ENCODE data around the gene LCE2A.

The LCE2A gene

DNA sequence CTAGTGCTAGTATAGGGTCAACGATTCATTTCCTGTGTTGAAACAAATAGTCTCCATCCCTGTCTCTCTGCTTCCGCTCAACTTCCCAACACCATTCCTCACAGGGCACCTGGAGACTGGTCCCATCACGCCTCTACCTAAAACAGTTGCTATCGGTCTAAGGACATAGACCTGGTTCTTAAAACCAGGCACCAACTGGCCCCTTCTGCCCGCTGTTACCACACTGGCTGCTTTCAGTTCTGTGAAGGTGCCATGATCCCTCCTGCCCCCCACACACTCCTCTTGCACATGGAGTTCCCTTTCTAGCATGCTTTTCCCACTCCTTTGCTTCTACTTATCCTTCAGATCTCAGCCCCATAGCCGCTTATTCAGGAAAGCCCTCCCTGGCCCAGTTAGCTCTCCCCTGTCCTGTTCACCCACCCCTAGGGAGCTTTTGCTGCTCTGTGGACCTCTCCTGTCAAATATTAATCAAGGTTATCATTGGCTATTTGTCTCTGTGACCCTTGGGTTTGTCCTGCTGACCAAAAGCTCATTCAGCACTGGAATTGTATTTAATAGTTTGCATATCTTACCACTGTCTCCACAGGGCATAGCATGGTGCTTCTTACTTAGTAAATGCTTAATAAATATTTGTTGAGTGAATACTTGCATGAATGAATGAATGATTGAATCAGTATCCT lies 47.8 kb downstream of the LCE2A start:
- Histone ChIP-seq H3K79me2 (ENCODE audit: control insufficient read depth, low read length) (no peaks in the 10 kb centered on the region), H3K27ac (ENCODE audit: low read depth, low read length) (no peak overlapping the region), H3F3A (ENCODE audit: control insufficient read depth, insufficient read depth) (no peaks in the 10 kb centered on the region), H3K9me3 (ENCODE audit: control insufficient read depth, insufficient read depth, low read length) (no peaks in the 10 kb centered on the region), H3K4me2 (ENCODE audit: low read length) (no peak overlapping the region), H3K4me1 (ENCODE audit: control insufficient read depth, low read length) (no peaks in the 10 kb centered on the region), H3K36me3 (ENCODE audit: control insufficient read depth, low read length) (no peaks in the 10 kb centered on the region), H3K4me3 (ENCODE audit: low read length) (no peak overlapping the region), H3K27me3 (ENCODE audit: control insufficient read depth, low read length) (peaks cover 4% of the 10 kb centered on the region), H3K9me2 (replicated peaks; ENCODE audit: control insufficient read depth, low read length) (no peaks in the 10 kb centered on the region), H4K20me1 (ENCODE audit: control insufficient read depth, insufficient read depth, low read depth, low read length) (no peaks in the 10 kb centered on the region)
- TF ChIP-seq, protein P1, sequence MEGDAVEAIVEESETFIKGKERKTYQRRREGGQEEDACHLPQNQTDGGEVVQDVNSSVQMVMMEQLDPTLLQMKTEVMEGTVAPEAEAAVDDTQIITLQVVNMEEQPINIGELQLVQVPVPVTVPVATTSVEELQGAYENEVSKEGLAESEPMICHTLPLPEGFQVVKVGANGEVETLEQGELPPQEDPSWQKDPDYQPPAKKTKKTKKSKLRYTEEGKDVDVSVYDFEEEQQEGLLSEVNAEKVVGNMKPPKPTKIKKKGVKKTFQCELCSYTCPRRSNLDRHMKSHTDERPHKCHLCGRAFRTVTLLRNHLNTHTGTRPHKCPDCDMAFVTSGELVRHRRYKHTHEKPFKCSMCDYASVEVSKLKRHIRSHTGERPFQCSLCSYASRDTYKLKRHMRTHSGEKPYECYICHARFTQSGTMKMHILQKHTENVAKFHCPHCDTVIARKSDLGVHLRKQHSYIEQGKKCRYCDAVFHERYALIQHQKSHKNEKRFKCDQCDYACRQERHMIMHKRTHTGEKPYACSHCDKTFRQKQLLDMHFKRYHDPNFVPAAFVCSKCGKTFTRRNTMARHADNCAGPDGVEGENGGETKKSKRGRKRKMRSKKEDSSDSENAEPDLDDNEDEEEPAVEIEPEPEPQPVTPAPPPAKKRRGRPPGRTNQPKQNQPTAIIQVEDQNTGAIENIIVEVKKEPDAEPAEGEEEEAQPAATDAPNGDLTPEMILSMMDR (IDR thresholded peaks at IDR 0.05; ENCODE audit: low read depth, low read length, poor library complexity, severe bottlenecking): no peak
- no peak for TF ChIP-seq EZH2phosphoT487 (IDR thresholded peaks at IDR 0.05; ENCODE audit: borderline replicate concordance, low read length)

DNA sequence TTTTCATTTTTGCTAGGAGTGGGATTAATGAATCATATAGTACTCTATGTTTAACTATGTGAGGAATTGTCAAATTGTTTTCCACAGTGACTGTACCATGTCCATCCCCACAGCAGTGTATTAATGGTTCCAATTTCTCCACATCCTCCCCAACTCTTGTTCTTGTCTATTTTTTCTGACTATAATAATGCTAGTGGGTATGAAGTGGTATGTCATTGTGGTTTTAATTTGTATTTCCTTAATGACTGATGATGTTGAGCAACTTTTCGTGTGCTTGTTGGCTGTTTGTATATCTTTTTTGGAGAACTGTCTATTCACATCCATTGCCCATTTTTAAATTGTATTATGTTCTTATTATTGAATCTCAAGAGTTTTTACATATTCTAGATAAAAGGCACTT lies 49.7 kb downstream of the LCE2A start:
- H3K9me2 ChIP-seq (replicated peaks; ENCODE audit: control insufficient read depth, low read length): no peaks in the 10 kb centered on the region
- no peak overlapping the region for H3K4me2 ChIP-seq (ENCODE audit: low read length)
- H3K9me3 ChIP-seq (ENCODE audit: control insufficient read depth, insufficient read depth, low read length): no peaks in the 10 kb centered on the region
- no peaks in the 10 kb centered on the region for H4K20me1 ChIP-seq (ENCODE audit: control insufficient read depth, insufficient read depth, low read depth, low read length)
- TF ChIP-seq EZH2phosphoT487 (IDR thresholded peaks at IDR 0.05; ENCODE audit: borderline replicate concordance, low read length): no peak
- TF ChIP-seq, protein P1 (IDR thresholded peaks at IDR 0.05; ENCODE audit: low read depth, low read length, poor library complexity, severe bottlenecking): no peak
- H3F3A ChIP-seq (ENCODE audit: control insufficient read depth, insufficient read depth): no peaks in the 10 kb centered on the region
- H3K4me1 ChIP-seq (ENCODE audit: control insufficient read depth, low read length): no peaks in the 10 kb centered on the region
- no peak overlapping the region for H3K27ac ChIP-seq (ENCODE audit: low read depth, low read length)
- peaks cover 4% of the 10 kb centered on the region for H3K27me3 ChIP-seq (ENCODE audit: control insufficient read depth, low read length)
- H3K36me3 ChIP-seq (ENCODE audit: control insufficient read depth, low read length): no peaks in the 10 kb centered on the region
- H3K79me2 ChIP-seq (ENCODE audit: control insufficient read depth, low read length): no peaks in the 10 kb centered on the region
- no peak overlapping the region for H3K4me3 ChIP-seq (ENCODE audit: low read length)

All from DOHH2 (cell line).